Esophagus muscularis mucosa (tissue), 3 donors: ENCODE data around the gene CYP46A1.

ENCODE experiments used
- POLR2A ChIP-seq: fragments of 450-650 bp; IDR thresholded peaks from one replicate; pipeline ENCODE4 v1.6.1; 2017; ENCODE audit warnings: antibody characterized with exemption, moderate library complexity, mild to moderate bottlenecking, low read depth
- TF ChIP-seq, protein P1 (sequence below), 3 experiments: fragments of 200-600 bp in 2 of 3; fragments of 450-650 bp in 1 of 3; sonication (generic) in 2 of 3; IDR thresholded peaks; one replicate each; pipeline ENCODE4 v1.5.1; 2017 to 2019; ENCODE audit warnings: antibody characterized with exemption in 3 of 3, mild to moderate bottlenecking in 2 of 3, moderate library complexity in 1 of 3

DNA sequence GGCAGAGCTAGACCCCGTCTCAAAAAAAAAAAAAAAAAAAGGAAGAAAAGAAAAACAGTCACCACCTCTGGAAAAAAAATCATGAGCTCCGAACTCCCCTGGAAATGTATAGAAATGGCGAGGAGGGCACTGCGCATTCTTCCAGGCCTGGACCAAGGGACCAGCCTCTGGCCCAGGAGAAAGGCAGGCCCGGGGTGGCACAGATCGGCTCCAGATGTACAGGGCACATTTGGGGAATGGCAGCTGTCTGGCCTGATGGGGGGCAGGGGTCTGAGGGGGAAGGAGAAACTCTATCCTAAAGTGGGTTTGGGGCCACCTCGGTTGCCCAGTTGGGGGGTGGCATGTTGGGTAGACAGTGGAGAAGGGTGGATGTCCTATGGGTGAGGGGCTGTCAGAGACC, 63.1 kb downstream of the CYP46A1 start:
- TF ChIP-seq, protein P1, sequence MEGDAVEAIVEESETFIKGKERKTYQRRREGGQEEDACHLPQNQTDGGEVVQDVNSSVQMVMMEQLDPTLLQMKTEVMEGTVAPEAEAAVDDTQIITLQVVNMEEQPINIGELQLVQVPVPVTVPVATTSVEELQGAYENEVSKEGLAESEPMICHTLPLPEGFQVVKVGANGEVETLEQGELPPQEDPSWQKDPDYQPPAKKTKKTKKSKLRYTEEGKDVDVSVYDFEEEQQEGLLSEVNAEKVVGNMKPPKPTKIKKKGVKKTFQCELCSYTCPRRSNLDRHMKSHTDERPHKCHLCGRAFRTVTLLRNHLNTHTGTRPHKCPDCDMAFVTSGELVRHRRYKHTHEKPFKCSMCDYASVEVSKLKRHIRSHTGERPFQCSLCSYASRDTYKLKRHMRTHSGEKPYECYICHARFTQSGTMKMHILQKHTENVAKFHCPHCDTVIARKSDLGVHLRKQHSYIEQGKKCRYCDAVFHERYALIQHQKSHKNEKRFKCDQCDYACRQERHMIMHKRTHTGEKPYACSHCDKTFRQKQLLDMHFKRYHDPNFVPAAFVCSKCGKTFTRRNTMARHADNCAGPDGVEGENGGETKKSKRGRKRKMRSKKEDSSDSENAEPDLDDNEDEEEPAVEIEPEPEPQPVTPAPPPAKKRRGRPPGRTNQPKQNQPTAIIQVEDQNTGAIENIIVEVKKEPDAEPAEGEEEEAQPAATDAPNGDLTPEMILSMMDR (IDR thresholded peaks at IDR 0.05), result no peak
- no peak for TF ChIP-seq POLR2A
